GM18520 (cell line): Measurements from ENCODE around the gene ZNF581.

Experiments used
- ATAC-seq: cut with Tn5 transposase; IDR thresholded peaks from one replicate; pipeline ENCODE4 v1.9.1; 2021; ENCODE audit not compliant: unreplicated experiment

Gene ZNF581

DNA sequence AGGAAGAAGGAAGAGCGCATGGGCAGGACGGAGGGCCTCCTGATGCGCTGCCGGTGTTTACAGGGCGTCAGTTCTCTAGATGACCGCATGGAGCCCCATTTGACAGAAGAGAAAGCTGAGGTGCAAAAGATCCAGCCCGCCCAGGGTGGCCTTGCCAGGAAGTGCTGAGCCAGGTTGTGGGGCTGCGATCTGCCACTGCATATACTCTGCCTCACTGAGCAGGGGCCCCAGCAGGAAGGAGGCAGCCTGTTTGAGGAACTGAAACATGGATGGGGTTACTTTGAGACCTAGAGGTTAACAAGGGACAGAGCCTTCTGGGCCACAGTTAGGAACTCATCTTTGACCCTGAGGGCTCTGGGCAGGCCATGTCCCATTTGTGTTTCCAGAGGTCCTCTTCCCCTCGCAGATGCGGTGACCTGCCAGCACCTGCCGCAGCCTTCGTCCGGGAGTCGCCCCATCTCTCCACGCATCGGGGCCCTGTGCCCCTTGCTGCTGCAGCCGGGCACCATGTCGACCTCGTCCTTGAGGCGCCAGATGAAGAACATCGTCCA is 34.7 kb downstream of the ZNF581 start:
- peak; percentile 76 for ATAC-seq

DNA sequence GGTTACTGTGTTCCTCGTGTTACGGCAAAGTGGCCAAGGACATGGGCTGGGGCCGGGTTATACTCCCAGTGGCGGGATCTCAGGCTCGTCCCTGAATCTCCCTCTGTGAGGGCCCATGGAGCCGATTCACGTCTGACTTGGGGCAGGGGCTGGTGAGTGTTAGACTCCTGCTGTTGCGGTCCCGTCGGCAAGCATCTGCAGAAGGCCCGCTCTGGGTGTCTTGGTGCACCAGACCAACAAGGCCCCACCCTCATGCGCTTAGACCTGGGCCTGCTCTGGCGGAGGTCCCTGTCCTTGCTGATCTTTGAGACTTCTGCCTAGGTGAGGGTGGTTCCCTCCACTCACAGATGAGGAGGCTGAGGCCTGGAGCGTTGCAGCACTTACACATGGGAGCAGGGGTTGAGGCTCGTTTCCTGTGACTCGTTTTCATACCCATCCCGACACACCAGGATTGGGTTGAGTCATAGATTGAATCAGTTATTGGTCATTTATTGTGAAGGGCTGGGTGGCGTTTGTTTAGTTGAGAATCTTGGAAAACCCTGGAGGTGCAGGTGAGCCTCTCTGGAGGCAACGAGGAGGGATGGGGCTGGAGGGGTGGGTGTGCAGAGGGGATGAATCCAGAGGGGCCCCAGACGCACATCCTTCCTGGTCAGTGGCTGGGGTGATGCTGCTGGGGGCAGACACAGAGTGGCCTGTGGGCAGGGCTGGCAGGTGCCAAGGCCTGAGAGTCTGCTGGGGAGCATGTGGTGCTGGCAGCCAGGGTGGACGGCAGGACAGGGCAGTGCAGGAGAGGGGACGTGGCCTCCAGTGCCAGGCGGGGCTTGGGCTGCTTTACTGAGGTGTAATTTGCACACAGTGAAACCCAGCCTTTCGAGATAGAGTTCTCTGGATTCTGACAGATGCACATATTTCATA is 36.2 kb downstream of the ZNF581 start:
- no peak for ATAC-seq

DNA sequence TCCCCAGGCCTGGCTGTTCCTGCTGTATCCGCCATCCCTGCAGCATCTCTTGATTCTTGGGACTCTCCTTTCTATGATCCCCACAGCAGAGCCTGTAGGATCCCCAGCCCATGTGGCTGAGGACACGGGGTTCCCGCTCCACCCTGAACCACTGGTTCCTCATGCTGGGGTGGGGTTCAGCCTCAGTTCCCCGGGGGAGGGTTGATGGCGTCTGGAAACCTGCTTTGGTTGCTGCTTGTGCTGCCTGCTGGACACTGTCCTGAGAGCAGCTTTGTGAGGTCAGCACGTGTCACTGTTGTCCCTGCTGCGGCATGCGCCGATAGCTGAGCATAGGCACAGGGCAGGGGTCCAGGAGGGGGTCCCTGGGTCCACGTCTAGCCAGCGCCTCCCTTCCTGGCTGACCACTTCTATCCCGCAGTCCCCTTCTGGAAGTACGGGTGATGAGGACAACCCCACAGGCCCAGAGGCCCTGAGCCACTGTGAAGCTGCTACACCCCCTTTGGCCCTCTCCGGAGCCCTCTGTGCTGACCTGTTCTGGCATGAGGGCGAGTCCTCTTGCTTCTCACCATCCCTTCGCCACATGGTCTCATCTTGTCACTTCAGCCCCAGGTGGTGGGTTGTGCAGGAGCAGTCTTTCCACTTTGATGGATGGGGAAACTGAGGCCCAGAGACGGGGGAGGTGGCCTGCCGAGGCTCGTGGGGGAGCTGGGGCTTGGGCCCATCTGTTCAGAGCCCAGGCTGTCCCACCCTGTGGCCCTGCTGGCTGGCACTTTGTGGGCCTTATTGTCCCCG is 37.1 kb downstream of the ZNF581 start:
- no peak for ATAC-seq

DNA sequence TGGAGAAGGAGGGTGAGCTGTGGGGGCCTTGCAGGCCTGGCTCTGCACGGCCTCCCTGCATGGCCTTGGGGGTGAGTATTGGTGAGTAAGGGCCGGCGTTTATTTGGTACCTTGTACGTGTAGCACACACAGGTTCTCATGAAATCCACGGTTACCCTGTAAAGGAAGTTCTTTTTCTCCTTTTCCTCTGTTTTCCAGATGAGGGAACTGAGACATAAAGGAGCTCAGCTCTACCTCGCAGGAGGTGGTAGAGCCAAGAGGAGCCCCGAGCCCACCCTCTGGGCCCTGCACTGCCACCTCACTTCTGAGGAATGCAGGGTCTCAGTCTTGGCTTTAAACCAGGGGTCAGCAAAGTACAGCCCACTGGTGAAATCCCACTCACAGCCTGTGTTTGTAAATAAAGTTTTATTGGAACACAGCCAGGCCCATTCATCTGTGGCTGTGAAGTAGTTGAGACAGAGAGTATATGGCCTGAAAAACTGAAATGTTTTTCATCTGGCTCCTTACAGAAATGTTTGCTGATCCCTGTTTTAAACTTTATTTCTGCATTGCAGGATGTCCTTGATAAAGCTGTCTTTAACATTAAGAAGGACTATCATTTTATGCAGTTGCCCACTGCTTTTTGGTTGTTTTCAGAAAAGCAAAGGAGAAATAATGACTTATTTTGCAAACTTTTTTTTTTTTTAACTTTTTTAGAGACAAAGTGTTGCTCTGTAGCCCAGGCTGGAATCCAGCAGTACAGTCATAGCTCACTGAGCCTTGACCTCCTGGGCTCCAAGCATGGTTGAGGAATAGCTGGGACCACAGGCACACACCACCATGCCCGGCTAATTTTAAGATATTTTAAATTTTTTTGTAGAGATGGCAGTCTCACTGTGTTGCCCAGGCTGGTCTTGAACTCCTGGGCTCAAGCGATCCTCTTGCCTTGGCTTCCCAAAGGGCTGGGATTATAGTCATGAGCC is 38.0 kb downstream of the ZNF581 start:
- ATAC-seq, result no peak

DNA sequence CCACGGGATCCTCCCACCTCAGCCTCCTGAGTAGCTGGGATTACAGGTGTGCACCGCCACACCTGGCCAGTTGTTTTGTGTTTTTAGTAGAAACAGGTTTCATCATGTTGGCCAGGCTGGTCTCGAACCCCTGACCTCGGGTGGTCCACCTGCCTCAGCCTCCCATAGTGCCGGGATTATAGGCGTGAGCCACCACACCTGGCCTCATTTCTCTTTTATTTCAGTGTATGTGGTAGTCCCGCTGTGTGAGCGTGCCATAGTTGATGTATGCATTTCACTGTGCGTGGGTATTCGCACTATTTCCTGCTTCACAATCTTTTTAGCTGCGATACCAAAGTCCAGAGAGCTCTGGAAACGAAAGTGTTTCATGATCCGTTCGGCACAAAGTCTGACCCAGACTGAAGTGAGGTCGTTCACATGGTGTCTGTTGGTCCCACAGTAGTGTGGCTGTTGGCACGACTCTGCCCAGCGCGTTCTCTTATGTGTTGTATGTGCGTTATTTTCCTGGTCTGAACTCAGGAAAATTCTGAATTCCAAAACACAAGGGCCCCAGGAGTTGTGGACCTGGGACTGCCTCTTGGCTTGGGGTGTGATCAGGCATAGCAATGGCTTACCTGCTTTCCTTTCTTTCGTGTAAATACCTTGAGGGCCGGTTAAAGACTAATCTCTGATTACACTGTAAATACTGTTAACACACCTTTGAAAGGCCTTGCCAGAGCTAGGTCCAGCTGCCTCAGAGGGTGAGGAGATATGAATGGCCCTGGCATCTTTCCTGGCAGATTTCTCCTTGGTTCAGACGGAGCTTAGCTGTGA is 40.2 kb downstream of the ZNF581 start:
- ATAC-seq, result no peak

DNA sequence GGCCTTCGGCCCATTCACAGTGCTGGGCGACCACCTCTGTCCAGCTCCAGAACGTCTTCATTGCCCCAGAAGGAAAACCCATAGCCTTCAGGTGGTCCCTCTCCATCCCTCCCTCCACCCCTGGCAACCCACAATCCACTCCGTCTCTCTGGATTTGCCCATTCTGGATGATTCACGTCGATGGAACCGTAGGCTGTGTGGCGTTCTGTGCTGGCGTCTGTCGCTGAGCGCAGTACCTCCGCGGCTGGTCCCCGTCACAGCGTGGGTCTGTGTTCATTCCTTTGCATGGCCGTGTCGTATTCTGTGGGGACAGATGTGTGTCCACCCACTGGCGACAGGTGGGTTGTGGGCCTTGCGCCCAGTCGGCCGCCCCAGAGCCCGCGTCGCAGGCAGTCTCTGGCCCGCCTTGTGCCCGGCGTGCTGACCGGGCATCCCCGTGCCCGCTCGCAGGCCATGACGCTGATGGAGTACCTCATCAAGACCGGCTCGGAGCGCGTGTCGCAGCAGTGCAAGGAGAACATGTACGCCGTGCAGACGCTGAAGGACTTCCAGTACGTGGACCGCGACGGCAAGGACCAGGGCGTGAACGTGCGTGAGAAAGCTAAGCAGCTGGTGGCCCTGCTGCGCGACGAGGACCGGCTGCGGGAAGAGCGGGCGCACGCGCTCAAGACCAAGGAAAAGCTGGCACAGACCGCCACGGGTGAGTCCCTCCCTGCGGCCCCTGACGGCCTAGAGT is 41.7 kb downstream of the ZNF581 start:
- no peak for ATAC-seq

DNA sequence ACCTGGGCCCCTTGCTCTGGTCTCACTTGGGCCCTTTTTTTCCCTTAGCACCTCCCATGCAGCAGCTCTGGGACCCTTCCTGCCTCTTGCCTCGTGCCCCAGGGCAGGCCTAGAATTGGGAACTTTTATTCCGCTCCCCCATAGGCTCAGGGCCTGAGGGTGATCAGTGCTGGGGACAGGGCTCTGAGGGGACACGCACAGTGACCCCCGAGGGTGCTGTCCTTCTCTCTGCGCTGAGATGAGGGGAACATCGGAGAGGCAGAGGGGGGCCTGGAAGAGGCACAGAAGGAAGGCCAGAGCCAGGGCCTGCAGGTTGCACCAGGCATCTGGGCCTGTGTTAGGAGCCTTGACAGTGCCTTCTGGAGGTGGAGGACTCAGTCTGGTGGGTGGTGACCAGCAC is 42.3 kb downstream of the ZNF581 start:
- no peak for ATAC-seq

DNA sequence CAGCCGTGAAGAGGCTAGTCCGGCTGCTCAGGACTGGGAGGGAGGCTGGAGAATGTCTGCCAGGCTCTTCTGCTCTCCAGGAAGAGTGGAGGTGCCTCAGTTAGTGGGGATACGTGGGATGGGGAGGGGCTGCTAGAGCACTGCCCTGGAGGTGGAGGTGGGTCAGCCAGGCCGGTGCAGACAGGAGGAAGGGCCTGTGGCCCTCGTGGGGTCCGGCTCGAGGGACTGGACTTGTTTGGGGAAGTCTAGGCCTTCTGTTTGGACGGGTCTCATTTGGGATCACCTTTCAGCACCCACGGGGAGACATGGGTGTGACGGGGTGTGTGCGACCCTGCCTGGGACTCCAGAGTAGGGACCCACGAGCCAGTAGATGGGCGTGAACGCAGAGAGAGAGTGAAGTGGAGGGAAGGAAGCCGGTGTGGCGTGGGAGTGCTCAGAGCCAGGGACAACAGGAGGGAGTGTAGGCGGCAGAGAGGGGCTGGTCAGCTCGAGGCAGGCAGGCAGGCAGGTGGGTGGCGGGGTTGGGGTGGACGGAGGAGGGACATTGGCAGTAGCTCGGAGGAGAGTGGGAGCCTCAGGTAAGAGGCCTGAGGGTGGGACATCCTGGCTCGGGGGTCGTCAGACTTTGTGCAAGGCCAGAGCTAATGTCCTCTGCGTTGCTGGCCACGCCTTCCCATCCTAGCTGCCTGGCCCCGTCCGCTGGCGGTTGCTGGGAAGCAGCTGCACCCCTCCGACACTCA is 43.0 kb downstream of the ZNF581 start:
- ATAC-seq, result no peak

DNA sequence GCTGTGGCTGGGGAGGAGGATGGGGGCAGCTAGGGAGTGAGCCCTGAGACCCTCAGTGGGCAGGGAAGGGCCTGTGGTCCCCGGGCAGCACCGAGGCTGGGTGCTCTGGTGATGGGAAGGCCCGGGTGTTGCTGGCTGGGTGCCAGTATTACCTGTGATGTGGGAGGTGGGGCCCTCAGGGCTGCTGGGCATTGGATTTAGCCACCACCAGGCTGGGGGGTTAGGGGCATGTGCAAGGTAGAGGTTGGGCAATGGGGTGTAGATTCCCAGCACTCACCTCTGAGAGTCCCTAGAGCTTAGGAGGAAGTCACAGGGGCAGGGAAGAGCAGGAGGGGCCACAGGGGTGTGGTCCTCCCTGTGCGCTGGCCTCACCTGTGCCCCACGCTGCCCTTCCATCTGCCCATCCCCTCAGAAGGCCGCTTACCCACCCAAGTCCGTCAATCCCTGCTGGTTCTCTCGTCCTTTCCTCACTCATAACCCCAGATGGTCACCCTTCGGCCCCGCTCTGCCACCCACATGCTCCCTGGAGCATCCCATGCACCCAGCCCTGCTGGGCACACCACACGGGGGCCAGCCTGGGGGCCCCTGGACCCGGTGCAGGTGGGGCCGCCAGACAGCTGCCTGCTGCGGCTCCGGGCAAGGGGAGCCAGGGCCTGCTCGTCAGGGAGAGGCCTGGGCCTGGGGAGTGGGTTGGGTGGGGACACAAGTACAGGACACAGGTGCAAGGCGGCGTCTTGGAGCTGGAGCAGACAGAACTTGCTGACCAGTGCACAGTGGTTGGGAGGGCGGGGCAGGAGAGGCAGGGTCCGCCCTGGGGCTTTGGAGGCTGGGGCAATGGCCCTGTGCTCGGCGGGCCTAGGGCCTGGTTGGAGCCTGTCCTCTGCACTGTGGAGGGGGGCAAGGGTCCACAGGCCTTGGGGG is 44.1 kb downstream of the ZNF581 start:
- no peak for ATAC-seq

DNA sequence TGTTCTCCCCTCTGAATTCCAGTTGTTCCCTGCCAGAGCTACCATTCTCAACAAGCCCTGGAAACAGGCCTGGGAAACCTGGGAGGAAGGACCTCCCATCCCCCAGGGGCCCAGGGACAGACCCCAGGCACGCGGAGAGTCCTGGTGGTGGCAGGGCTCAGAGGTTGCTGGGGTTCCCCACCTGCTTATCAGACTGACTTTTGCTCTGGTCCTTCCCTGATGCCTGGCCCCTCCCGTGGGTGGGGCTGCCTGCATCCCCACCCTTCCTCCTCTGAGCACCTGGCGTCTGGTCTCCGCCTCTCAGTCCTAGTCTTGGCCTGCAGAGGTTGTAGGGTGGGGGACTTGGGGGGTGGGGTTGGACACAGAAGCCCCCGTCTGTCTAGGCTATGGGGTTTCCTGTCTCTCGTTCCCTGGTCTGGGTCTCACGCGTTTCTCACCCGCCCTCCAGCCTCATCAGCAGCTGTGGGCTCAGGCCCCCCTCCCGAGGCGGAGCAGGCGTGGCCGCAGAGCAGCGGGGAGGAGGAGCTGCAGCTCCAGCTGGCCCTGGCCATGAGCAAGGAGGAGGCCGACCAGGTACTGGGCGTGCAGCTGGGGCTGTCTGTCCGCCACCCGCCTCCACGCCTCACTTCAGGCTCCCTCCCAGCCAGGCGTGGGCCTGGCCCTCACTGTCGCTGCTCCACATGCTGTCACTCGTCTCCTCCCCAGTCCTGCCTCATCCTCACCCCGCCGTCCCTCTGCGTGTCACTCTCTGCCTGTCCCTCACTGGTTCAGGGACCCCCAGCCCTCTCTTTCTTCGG is 45.2 kb downstream of the ZNF581 start:
- ATAC-seq, result no peak

DNA sequence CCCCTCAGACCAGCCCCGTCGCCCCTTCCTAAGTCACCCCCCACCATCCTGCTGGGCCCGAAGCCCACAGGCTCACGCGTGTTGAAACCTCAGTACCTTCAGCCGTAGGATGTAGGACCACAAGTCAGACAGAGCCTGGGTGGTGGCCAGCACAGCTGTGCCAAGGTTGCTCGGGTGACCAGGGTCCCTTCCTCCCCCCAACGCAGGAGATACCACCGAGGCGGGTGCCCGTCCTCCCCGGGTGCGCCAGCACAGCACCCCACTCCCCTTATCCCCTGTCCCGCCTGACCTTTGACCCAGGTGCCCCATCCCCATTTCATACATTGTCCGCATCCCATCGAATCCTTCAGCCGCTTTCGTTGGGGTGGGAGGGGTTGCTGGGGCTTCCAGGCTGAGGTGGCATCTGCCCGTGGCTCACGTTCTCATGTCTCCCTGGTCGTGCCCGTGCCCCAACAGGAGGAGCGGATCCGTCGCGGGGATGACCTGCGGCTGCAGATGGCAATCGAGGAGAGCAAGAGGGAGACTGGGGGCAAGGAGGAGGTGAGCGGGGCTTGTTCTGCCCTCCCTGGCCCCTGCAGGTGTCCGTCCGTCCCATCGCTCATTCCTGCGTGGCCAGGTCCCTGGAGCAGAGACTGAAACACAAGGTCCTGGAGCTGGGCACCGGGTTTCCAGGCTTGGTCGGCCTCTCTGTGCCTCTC is 46.1 kb downstream of the ZNF581 start:
- ATAC-seq, result no peak

DNA sequence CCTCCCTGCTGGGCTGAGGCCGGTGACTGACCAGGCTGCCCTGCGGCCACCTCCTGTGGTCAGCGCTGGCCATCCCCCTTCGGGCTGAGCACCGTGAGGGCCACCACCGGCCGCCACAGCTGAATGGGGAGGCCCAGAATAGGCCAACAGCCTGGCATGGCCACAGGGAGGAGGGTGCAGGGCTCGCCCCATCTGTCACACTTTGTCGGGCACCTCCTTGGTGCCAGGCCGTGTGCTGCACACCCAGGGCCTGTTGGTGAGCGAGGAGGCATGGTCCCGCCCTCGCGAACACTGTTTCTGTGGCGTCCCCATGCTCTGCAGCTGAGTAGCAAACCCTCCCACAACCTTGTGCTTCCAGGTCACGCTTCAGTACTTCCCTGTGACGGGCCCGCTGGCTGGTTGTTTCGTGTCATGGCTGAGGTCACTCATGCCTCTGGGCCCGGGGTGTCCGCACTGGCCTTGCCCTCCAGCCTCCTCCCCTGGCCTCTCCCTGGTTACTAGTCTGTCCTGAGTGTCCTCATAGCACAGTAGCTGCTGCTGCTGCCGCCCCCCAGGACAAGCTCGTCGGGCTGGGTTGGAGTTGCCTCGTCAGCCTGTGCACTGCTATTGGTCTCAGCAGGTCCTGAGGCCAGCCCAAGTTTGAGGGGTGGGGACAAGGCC is 46.8 kb downstream of the ZNF581 start:
- ATAC-seq, result no peak

DNA sequence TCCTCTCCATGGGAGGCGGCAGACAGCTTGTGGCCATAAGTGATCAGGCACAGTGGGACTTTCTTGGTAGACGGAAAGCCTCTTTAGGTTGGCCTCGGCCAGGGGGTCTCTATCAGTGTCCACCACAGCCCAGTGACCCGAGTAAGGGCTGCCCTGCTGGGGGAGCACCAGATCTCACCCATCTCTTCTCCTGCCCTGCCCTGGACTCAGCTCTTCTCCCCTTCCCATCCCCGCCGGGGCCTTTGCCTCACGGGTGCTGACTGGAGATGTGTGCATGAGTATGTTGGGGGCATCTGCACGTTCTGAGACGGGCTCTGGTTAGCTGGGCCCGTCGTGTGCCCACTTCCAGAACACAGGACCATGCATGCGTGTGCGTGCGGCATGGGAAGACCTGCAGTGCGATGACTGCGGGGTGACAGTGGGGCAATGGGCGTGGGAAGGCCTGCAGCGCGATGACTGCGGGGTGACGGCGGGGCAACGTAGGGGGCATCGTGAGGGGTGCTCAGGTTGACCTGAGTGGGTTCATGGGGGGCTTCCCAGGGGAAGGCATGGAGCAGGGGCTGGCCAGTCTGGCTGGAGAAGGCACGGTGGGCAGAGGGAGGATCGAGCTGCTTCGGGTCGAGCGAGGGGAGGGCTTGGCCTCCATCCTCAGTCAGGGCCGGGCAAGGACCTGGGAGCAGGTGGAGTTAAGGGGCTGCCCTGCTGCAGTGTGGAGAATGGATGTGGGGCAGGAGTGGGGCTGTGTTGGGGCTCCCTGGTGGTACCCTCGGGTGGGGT is 47.5 kb downstream of the ZNF581 start:
- no peak for ATAC-seq

DNA sequence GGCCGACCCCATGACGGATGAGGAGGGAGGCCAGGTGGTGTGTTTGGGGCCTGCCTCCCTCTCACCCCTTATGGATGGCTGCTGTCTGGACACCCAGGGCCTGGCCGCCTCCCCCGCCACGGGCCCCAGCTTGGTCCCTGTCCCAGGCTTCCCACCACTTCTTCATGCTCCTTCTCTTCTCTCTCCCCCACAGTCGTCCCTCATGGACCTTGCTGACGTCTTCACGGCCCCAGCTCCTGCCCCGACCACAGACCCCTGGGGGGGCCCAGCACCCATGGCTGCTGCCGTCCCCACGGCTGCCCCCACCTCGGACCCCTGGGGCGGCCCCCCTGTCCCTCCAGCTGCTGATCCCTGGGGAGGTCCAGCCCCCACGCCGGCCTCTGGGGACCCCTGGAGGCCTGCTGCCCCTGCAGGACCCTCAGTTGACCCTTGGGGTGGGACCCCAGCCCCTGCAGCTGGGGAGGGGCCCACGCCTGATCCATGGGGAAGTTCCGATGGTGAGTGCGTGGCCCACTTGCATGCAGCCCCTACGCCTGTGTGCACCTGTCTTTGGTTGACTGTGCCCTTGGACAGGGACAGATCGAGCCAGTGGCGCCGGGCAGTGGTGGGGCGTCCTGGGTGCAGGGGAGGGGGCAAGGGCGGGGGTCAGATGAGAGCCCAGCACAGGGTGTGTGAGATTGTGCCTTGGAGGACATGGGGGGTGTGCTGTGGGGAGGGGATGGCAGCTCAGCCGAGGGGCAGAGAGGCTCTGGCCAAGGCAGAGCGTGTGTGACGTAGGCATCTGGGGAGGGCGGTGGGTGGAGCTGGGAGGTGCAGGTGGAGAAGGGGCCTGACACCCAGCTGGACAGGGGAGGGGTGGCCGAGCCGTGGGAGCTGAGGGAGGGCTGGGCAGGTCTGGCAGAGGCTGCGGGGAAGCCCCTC is 48.4 kb downstream of the ZNF581 start:
- no peak for ATAC-seq
